Calu3 (cell line): ENCODE results near the gene CECR2. TPM values are rescaled to one million over a fixed set of nuclear protein-coding genes. Genes with fewer than 3 reads are reported as not detected.

Experiments
- BruUV-seq: library from RNA; stranded (reverse); fragments of 400-500 nt; replicated peaks from 2 replicates; lab custom pipeline; 2021; lab: Mats Ljungman, UMichigan
- CTCF ChIA-PET: fragments of 300-600 bp; sonication (Branson Sonifier 250); formaldehyde crosslinking; loops from one replicate; lab custom pipeline; 2022; ENCODE audit warnings: antibody characterized with exemption; lab: Charles Lee
- DNase-seq: peaks from one replicate; pipeline ENCODE4 v3.0.0; 2022
- H3K27ac Mint-ChIP-seq: one replicate; pipeline ENCODE4 v1.8.0; 2022; ENCODE audit warnings: mixed read lengths; ENCODE audit not compliant: unreplicated experiment
- H3K27me3 Mint-ChIP-seq: one replicate; pipeline ENCODE4 v1.8.0; 2022; ENCODE audit warnings: mixed read lengths; ENCODE audit not compliant: unreplicated experiment
- H3K36me3 Mint-ChIP-seq: one replicate; pipeline ENCODE4 v1.8.0; 2022; ENCODE audit warnings: mild to moderate bottlenecking, moderate library complexity, mixed read lengths; ENCODE audit not compliant: insufficient read depth, unreplicated experiment
- H3K4me1 Mint-ChIP-seq: one replicate; pipeline ENCODE4 v1.8.0; 2022; ENCODE audit warnings: mild to moderate bottlenecking, low read depth, mixed read lengths; ENCODE audit not compliant: unreplicated experiment
- H3K4me3 Mint-ChIP-seq: one replicate; pipeline ENCODE4 v1.8.0; 2022; ENCODE audit warnings: mild to moderate bottlenecking, low read depth, moderate library complexity, mixed read lengths; ENCODE audit not compliant: unreplicated experiment
- H3K9me3 Mint-ChIP-seq: one replicate; pipeline ENCODE4 v1.8.0; 2022; ENCODE audit warnings: low read depth, mixed read lengths; ENCODE audit not compliant: unreplicated experiment
- intact Hi-C: fragments of 100-400 bp; cut with micrococcal nuclease; formaldehyde crosslinking; loops from one replicate; pipeline ENCODE4 v1.10.0; 2022; ENCODE audit not compliant: unreplicated experiment
- total RNA-seq: library from RNA; stranded (reverse); gene quantifications from 2 replicates; pipeline ENCODE4 v1.2.3, GENCODE V29; 2022
- TF ChIP-seq, protein P1 (sequence below): fragments of 200-600 bp; IDR thresholded peaks from one replicate; pipeline ENCODE4 v1.8.0; 2022; ENCODE audit warnings: antibody characterized with exemption; ENCODE audit not compliant: unreplicated experiment

CECR2 gene
- total RNA-seq, 1 experiment from 2014 or later, result 0.09 TPM

DNA sequence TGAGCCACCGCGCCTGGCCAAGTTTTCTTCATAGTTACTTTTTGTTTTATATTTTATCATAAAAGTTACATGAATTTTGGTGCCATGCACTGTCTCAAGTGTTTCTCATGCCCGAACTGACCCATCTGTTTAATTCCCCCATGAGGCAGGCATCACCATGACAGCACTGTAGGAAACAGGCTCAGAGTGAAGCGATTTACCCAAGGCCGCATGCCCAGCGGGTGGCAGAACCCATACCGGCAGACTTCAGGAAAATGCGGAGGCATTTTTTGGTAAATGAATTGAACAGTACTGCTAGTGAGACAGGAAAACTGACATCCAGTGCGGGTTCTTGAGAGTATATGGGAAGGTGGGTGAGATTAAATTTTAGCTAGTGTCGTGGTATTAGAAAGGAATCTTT, 19.0 kb downstream of the CECR2 start:
- TF ChIP-seq, protein P1, sequence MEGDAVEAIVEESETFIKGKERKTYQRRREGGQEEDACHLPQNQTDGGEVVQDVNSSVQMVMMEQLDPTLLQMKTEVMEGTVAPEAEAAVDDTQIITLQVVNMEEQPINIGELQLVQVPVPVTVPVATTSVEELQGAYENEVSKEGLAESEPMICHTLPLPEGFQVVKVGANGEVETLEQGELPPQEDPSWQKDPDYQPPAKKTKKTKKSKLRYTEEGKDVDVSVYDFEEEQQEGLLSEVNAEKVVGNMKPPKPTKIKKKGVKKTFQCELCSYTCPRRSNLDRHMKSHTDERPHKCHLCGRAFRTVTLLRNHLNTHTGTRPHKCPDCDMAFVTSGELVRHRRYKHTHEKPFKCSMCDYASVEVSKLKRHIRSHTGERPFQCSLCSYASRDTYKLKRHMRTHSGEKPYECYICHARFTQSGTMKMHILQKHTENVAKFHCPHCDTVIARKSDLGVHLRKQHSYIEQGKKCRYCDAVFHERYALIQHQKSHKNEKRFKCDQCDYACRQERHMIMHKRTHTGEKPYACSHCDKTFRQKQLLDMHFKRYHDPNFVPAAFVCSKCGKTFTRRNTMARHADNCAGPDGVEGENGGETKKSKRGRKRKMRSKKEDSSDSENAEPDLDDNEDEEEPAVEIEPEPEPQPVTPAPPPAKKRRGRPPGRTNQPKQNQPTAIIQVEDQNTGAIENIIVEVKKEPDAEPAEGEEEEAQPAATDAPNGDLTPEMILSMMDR, result no peak
- no TSS peak for BruUV-seq

DNA sequence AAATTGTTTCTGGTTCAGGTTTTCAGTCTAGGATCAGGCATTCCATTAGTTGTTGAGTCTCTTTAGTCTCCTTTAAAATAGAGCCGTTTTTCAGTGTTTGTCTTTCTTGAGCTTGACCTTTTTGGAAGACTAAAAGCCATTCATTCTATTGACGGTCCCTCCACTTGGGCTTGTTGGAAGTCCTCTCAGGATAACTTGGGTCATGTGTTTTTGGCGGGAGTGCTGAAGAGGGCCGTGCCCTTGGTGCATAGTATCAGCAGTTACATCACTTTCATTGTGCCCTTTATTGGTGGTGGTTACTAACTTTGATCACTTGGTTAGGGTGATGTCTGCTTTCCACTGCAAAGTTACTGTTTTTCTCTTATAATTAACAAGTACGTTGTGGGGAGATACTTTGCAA, 20.8 kb downstream of the CECR2 start:
- Mint-ChIP-seq H3K9me3 (no peaks in the 10 kb centered on the region), H3K27me3 (peaks cover 39% of the 10 kb centered on the region), H3K27ac (no peak overlapping the region), H3K36me3 (no peaks in the 10 kb centered on the region), H3K4me3 (no peak overlapping the region), H3K4me1 (no peaks in the 10 kb centered on the region)
- intact Hi-C loops, result no loop called here
- BruUV-seq, result no TSS peak
- no peak for DNase-seq
- TF ChIP-seq, protein P1, result no peak
- CTCF ChIA-PET, result interaction anchor here (0.5 kb wide), 1 partner anchor 114 kb away, joined by 5 read pairs; no protein-coding TSS in a partner anchor

More for the DNA sequence above, 19.0 kb downstream of the CECR2 start:
- H3K36me3 Mint-ChIP-seq, result no peaks in the 10 kb centered on the region
- intact Hi-C loops, result no loop called here
- DNase-seq, result no peak
- no peaks in the 10 kb centered on the region for H3K4me1 Mint-ChIP-seq
- CTCF ChIA-PET, result interaction anchor here (1.1 kb wide), 1 partner anchor 92 kb away, joined by 4 read pairs; no protein-coding TSS in a partner anchor
- H3K27me3 Mint-ChIP-seq, result peaks cover 40% of the 10 kb centered on the region
- H3K9me3 Mint-ChIP-seq, result no peaks in the 10 kb centered on the region
- no peak overlapping the region for H3K4me3 Mint-ChIP-seq
- no peak overlapping the region for H3K27ac Mint-ChIP-seq

DNA sequence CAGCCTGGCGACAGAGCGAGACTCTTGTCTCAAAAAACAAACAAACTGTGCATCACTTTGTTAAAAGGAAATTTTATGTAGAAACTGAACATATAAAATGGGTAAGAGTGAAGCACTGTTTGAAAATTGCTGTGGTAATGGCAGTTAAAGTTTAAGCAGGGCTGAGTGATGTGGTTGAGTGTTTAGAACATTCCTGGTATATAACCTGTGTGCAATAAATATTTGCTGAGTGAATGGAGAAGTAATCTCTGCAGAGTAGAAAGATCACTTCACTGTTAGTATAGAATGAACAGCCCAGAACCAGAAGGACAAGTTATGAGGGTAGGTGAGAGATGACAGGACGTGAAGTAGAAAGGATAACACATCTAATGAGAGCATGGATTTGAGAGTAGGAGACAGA, 27.3 kb downstream of the CECR2 start:
- no peak overlapping the region for H3K27ac Mint-ChIP-seq
- H3K4me3 Mint-ChIP-seq, result no peak overlapping the region
- CTCF ChIA-PET, result no interaction called here
- DNase-seq, result no peak
- BruUV-seq, result no TSS peak
- intact Hi-C loops, result no loop called here
- no peaks in the 10 kb centered on the region for H3K4me1 Mint-ChIP-seq
- TF ChIP-seq, protein P1, result no peak
- H3K9me3 Mint-ChIP-seq, result no peaks in the 10 kb centered on the region
- peaks cover 55% of the 10 kb centered on the region for H3K27me3 Mint-ChIP-seq
- H3K36me3 Mint-ChIP-seq, result no peaks in the 10 kb centered on the region

DNA sequence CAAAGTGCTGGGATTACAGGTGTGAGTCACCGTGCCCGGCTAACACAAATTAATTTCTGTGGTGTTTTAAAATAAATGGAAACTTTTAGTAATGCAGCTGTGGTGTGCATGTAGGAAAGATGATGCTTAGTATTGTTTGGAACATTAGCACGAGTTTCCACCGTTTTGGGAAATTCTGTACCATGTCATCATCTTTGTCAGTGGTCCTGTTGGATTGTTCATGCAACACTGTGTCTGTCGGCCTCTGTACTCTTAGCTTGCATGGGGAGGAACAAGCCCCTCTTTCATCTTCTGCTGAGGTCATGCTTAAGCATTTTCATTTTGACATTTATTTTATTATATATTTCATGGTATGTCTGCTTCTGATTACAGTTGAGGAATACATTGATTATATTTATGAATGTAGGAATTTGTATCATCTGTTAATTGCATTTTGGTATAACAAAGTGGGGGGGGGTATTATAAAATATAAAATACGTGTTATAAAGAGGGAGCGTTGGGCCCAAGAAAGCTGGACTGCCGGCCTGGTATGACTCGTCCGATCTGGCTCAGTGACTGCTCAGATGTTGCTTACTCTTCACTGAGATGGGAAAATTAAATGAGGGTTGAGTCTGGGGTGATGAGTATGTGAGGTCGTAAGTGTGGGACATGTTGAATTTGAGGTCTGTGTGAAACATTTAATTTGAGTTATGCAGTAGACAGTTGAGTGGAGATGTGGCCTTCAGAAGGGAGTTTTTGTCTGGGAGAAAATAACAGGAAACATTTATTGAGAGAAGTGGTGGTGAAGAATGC, 28.7 kb downstream of the CECR2 start:
- intact Hi-C loops, result no loop called here
- CTCF ChIA-PET, result no interaction called here
- no TSS peak for BruUV-seq
- Mint-ChIP-seq H3K36me3 (no peaks in the 10 kb centered on the region), H3K27me3 (peaks cover 61% of the 10 kb centered on the region), H3K27ac (no peak overlapping the region), H3K4me1 (no peaks in the 10 kb centered on the region), H3K9me3 (no peaks in the 10 kb centered on the region), H3K4me3 (no peak overlapping the region)
- DNase-seq, result no peak
- TF ChIP-seq, protein P1, result no peak
